SK-N-SH (cell line): Measurements from ENCODE around the gene ASB7. TPM values are rescaled to one million over a fixed set of nuclear protein-coding genes. Genes with fewer than 3 reads are reported as not detected.

Source experiments
- CTCF ChIA-PET: fragments of 300-600, 350-600 bp; formaldehyde crosslinking; extraction: SDS; loops from one replicate; lab custom pipeline; 2021; lab: Yijun Ruan, JAX
- POLR2A ChIA-PET: fragments of 350-600 bp; sonication (Branson Sonifier 250); formaldehyde crosslinking; extraction: SDS; loops from one replicate; lab custom pipeline; 2020; ENCODE audit warnings: antibody characterized with exemption, inconsistent platforms; lab: Yijun Ruan, JAX
- DNase-seq: peaks from one replicate; pipeline ENCODE4 v3.0.0; 2012
- H2AFZ ChIP-seq: fragments of 200-600 bp; sonication (generic); 2 replicates; pipeline ENCODE4 v1.8.1; 2016; ENCODE audit warnings: antibody characterized with exemption, mild to moderate bottlenecking, low read depth
- H3F3A ChIP-seq: fragments of 200-600 bp; sonication (generic); replicated peaks from 2 replicates; pipeline ENCODE3; 2016; ENCODE audit warnings: antibody characterized with exemption, mild to moderate bottlenecking; ENCODE audit not compliant: insufficient read depth
- H3K27ac ChIP-seq, 2 experiments: fragments of 200-500 bp in 1 of 2; fragments of 200-600 bp in 1 of 2; sonication (Bioruptor generic) in 1 of 2; sonication (generic), shearing (Covaris generic) in 1 of 2; 2 replicates each; pipeline versions ENCODE4 v1.5.1 to v1.6.1; 2014 to 2016; ENCODE audit warnings: low read depth in 2 of 2, inconsistent platforms in 1 of 2, low read length in 1 of 2, mild to moderate bottlenecking in 1 of 2, mixed read lengths in 1 of 2
- H3K27me3 ChIP-seq: fragments of 200-600 bp; sonication (generic), shearing (Covaris generic); 2 replicates; pipeline ENCODE4 v1.6.1; 2016; ENCODE audit warnings: mixed run types; ENCODE audit not compliant: insufficient read depth
- H3K36me3 ChIP-seq, 2 experiments: fragments of 200-500 bp in 1 of 2; fragments of 200-600 bp in 1 of 2; sonication (Bioruptor generic) in 1 of 2; sonication (generic) in 1 of 2; replicated peaks in 1 of 2; 2 replicates each; pipeline versions ENCODE3 to v1.5.1; 2014 to 2016; ENCODE audit warnings: low read length in 1 of 2, mild to moderate bottlenecking in 1 of 2; ENCODE audit not compliant: insufficient read depth in 2 of 2, control insufficient read depth in 1 of 2
- H3K4me1 ChIP-seq, 2 experiments: fragments of 200-500 bp in 1 of 2; fragments of 200-600 bp in 1 of 2; sonication (Bioruptor generic) in 1 of 2; sonication (generic), shearing (Covaris generic) in 1 of 2; 2 replicates each; pipeline versions ENCODE4 v1.5.1 to v1.6.1; 2014 to 2016; ENCODE audit warnings: low read depth in 1 of 2, low read length in 1 of 2, mixed run types in 1 of 2; ENCODE audit not compliant: insufficient read depth in 2 of 2, control insufficient read depth in 1 of 2
- H3K4me2 ChIP-seq: fragments of 200-600 bp; sonication (generic), shearing (Covaris generic); 2 replicates; pipeline ENCODE4 v1.6.1; 2017; ENCODE audit warnings: mixed run types
- H3K4me3 ChIP-seq, 2 experiments: fragments of 200-500 bp in 1 of 2; fragments of 200-600 bp in 1 of 2; sonication (Bioruptor generic) in 1 of 2; sonication (generic), shearing (Covaris generic) in 1 of 2; 2 replicates each; pipeline versions ENCODE4 v1.5.1 to v1.8.1; 2014 to 2016; ENCODE audit warnings: low read depth in 2 of 2, inconsistent platforms in 1 of 2, low read length in 1 of 2, mild to moderate bottlenecking in 1 of 2, mixed read lengths in 1 of 2, moderate library complexity in 1 of 2
- H3K79me2 ChIP-seq: fragments of 200-600 bp; sonication (generic); 2 replicates; pipeline ENCODE4 v1.8.1; 2017; ENCODE audit warnings: mild to moderate bottlenecking; ENCODE audit not compliant: insufficient read depth
- H3K9ac ChIP-seq: fragments of 200-600 bp; sonication (generic); 2 replicates; pipeline ENCODE4 v1.6.1; 2017; ENCODE audit warnings: mixed run types
- H3K9me2 ChIP-seq: fragments of 200-600 bp; sonication (generic); 2 replicates; pipeline ENCODE4 v1.6.1; 2017; ENCODE audit warnings: mixed run types
- H3K9me3 ChIP-seq: fragments of 200-600 bp; sonication (generic); 2 replicates; pipeline ENCODE4 v1.6.1; 2017; ENCODE audit warnings: mixed run types, mild to moderate bottlenecking, moderate library complexity
- H4K20me1 ChIP-seq: fragments of 200-600 bp; sonication (generic); 2 replicates; pipeline ENCODE4 v1.6.1; 2017; ENCODE audit warnings: mild to moderate bottlenecking, mixed run types; ENCODE audit not compliant: insufficient read depth
- FOSL2 ChIP-seq: IDR thresholded peaks from 2 replicates; pipeline ENCODE4 v1.4.0; 2012; ENCODE audit warnings: low read depth, mild to moderate bottlenecking, moderate library complexity, borderline replicate concordance
- GABPA ChIP-seq: IDR thresholded peaks from 2 replicates; pipeline ENCODE4 v1.4.0; 2012; ENCODE audit warnings: low read depth, mild to moderate bottlenecking
- RAD21 ChIP-seq: IDR thresholded peaks from 2 replicates; pipeline ENCODE4 v1.6.1; 2012; ENCODE audit warnings: mild to moderate bottlenecking, low read length
- RXRA ChIP-seq: IDR thresholded peaks from 2 replicates; pipeline ENCODE4 v1.4.0; 2012; ENCODE audit warnings: low read depth, mild to moderate bottlenecking, borderline replicate concordance
- TAF1 ChIP-seq: IDR thresholded peaks from 2 replicates; pipeline ENCODE4 v1.6.1; 2012; ENCODE audit warnings: low read depth, mild to moderate bottlenecking, low read length, moderate library complexity, borderline replicate concordance
- TEAD4 ChIP-seq: IDR thresholded peaks from 2 replicates; pipeline ENCODE4 v1.4.0; 2012; ENCODE audit warnings: mild to moderate bottlenecking, borderline replicate concordance; ENCODE audit not compliant: insufficient read depth
- WGBS: methylation state at CpG from one replicate; pipeline ENCODE4 v1.1.6; 2017; ENCODE audit warnings: low lambda C conversion rate; 5-methylcytosine and 5-hydroxymethylcytosine counted together
- polyA plus RNA-seq, 3 experiments: library from polyadenylated mRNA; depleted of rRNA; stranded (reverse); fragments of >200 nt; gene quantifications; 2 replicates each; pipeline ENCODE4 v1.2.3, GENCODE V29; 2012
- TF ChIP-seq, protein P1 (sequence below): fragments of 150-350 bp; IDR thresholded peaks from 2 replicates; pipeline ENCODE4 v1.6.1; 2017; ENCODE audit warnings: antibody characterized with exemption, low read length, low read depth, borderline replicate concordance
- TF ChIP-seq, protein P2 (sequence below): fragments of 200-600 bp; sonication (generic); IDR thresholded peaks from 2 replicates; pipeline ENCODE4 v1.6.1; 2017; ENCODE audit warnings: antibody characterized with exemption, mild to moderate bottlenecking, moderate library complexity

Gene ASB7
- polyA plus RNA-seq, 1 of the 3 experiments (the other 2 are of a cell fraction): 6.1 TPM

- ChIA-PET CTCF (interaction anchor here (1.0 to 4.0 kb wide), 2 partner anchors 22 to 359 kb away, joined by 3 to 12 read pairs; no protein-coding TSS in a partner anchor), POLR2A (no interaction called here)
- no peak overlapping the region for H3K4me2 ChIP-seq
- 94% methylated on average over 8 of the region's 8 CpGs for WGBS
- no peak overlapping the region for H3K27ac ChIP-seq
- H3K4me3 ChIP-seq: no peak overlapping the region
- no peaks in the 10 kb centered on the region for H3K27me3 ChIP-seq
- peaks cover 0 to 20% of the 10 kb centered on the region in 2 experiments for H3K36me3 ChIP-seq
- no peak overlapping the region for H3K9ac ChIP-seq
- H4K20me1 ChIP-seq: 0 out of 2 replicates have a peak, but pooled peaks cover 3% of the 10 kb centered on the region
- no peak overlapping the region for H2AFZ ChIP-seq
- H3F3A ChIP-seq: no peaks in the 10 kb centered on the region
- no peaks in the 10 kb centered on the region for H3K4me1 ChIP-seq
- no peak for DNase-seq
- no peaks in the 10 kb centered on the region for H3K9me2 ChIP-seq
- no peak for TF ChIP-seq RXRA
- TF ChIP-seq, protein P1, sequence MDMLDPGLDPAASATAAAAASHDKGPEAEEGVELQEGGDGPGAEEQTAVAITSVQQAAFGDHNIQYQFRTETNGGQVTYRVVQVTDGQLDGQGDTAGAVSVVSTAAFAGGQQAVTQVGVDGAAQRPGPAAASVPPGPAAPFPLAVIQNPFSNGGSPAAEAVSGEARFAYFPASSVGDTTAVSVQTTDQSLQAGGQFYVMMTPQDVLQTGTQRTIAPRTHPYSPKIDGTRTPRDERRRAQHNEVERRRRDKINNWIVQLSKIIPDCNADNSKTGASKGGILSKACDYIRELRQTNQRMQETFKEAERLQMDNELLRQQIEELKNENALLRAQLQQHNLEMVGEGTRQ: no peak
- TF ChIP-seq GABPA: no peak
- TF ChIP-seq FOSL2: no peak
- TF ChIP-seq, all 33 proteins: peak for 0
- H3K9me3 ChIP-seq: no peaks in the 10 kb centered on the region
- peaks cover 23% of the 10 kb centered on the region; the same call in 1 of the 2 replicates for H3K79me2 ChIP-seq
These were observed 46.6 kb downstream of the ASB7 start for GRCh38 chr15:100648951-100649350.

DNA sequence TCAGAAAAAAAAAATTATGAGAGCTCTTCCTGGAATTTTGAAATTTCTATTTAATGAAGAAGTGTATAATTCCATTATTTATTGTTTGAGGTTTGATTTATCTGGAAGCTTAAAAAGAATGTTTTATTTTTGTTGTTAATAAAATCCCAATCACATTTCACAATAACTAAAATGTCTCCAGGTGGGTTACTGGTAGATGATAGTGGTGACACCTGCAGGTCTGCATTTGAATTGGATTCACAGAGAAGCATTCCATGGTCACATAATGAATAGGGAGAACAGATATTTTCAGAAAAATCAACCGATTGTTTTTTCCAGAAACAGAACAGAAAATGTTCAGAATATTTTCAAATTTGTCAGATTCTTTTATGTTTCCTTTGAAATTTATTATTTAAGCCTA lies 48.3 kb downstream of the ASB7 start:
- ChIA-PET CTCF (interaction anchor here (0.8 to 4.2 kb wide), 12 partner anchors 9 to 358 kb away, joined by 3 to 14 read pairs (median 4); no protein-coding TSS in a partner anchor), POLR2A (no interaction called here)
- Histone ChIP-seq H3K9me2 (no peaks in the 10 kb centered on the region), H3K4me2 (no peak overlapping the region), H3K9me3 (no peaks in the 10 kb centered on the region), H2AFZ (no peak overlapping the region), H3K4me1 (no peaks in the 10 kb centered on the region), H3K9ac (no peak overlapping the region), H3K4me3 (no peak overlapping the region), H3K79me2 (peaks cover 12% of the 10 kb centered on the region; the same call in 1 of the 2 replicates), H3K27me3 (no peaks in the 10 kb centered on the region), H3K27ac (no peak overlapping the region), H3F3A (no peaks in the 10 kb centered on the region), H4K20me1 (no peaks in the 10 kb centered on the region)
- no peak for DNase-seq
- TF ChIP-seq TEAD4 (no peak), RAD21 (peak; percentile 17; the same call in 1 of the 2 replicates), TAF1 (no peak)
- TF ChIP-seq, protein P2, sequence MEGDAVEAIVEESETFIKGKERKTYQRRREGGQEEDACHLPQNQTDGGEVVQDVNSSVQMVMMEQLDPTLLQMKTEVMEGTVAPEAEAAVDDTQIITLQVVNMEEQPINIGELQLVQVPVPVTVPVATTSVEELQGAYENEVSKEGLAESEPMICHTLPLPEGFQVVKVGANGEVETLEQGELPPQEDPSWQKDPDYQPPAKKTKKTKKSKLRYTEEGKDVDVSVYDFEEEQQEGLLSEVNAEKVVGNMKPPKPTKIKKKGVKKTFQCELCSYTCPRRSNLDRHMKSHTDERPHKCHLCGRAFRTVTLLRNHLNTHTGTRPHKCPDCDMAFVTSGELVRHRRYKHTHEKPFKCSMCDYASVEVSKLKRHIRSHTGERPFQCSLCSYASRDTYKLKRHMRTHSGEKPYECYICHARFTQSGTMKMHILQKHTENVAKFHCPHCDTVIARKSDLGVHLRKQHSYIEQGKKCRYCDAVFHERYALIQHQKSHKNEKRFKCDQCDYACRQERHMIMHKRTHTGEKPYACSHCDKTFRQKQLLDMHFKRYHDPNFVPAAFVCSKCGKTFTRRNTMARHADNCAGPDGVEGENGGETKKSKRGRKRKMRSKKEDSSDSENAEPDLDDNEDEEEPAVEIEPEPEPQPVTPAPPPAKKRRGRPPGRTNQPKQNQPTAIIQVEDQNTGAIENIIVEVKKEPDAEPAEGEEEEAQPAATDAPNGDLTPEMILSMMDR: peak; percentile 27
- TF ChIP-seq, all 33 proteins: peak for 2
- WGBS: 87% methylated on average over 1 of the region's 1 CpG
- peaks cover 0 to 20% of the 10 kb centered on the region in 2 experiments for H3K36me3 ChIP-seq
